ENCODE measurements around the gene SLC25A45.

GRCh38 chr11:65426839-65427690, 44.6 kb upstream of the SLC25A45 start:
- no peak for TF ChIP-seq CTCF (IDR thresholded peaks at IDR 0.05)
- peak in 1 of 2 donors; percentile 47 for TF ChIP-seq POLR2AphosphoS5 (IDR thresholded peaks at IDR 0.05; ENCODE audit: insufficient read depth in 1 of 2, low read depth in 1 of 2)
- peak in 1 of 2 donors; percentile 12 for TF ChIP-seq POLR2A (IDR thresholded peaks at IDR 0.05)

Data from vagina (tissue), 2 donors.